Left kidney (tissue), 2 donors: ENCODE data around the gene MIB2. TPM values are rescaled to one million over a fixed set of nuclear protein-coding genes. Genes with fewer than 3 reads are reported as not detected.
A peak's percentile ranks its signal among the peaks of the same experiment; 100 is the strongest.
"Not testable (repeated sequence)": the region's sequence is repeated elsewhere in the genome, so short reads cannot be mapped to it uniquely, and the experiment has no call there.

Experiments
- DNase-seq: peaks from one replicate; pipeline ENCODE4 v3.0.0-alpha.2; 2013
- polyA plus RNA-seq: library from polyadenylated mRNA; unstranded; fragments of 120-200 nt; gene quantifications from one replicate; pipeline ENCODE4 v1.2.1, GENCODE V29; 2013; ENCODE audit not compliant: insufficient read length

The MIB2 gene
- polyA plus RNA-seq, 1 donor: 34.7 TPM

DNA sequence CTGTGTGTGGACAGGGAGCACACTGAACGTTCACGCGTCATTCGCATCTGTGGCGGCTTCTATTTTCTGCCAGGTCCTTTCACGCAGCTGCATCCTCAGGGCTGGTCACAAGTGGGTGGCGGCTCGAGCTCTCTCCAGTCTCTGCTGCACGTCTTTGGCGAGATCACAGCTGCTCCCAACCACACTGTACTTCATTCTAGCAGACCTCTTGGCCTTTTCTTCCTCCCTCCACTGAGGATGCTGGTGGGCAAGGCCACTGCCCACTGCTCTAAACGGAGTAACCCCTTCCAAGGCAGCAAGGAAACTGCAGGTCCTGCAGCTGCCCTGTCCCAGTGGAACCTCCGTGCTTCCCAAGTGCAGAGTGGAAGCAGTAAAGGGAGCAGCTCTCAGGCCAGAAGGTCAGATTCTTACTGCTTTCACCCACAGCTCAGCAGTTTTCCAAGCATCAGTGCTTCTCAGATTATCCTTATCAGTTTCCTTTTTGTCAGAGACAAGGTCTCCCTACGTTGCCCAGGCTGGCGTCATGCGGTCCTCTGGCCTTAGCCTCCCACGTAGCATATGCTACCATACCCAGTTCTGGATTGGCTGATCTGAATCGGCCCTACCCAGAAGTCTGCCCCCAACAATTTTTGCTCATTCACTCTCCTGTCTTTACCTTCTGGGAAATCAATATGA, 32.4 kb downstream of the MIB2 start:
- not testable (repeated sequence) for DNase-seq

DNA sequence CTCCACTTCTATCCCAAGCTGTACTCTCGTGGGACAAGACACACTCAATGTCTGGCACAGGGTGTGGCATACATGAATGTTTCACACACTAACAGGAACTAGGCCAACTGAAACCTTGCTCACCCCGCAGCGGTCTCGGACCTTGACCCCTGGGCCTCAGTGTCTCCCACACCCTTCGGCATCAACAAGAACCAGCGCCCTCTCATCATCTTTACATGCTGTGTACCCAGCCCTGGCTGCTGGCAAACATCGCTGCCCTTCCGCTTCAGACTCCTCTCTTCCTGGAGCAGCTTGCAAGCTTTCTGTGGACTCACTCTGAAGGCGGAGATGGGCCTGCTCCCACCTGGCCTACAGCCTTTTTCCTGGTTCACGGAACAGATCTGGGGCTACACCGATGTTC, 33.0 kb downstream of the MIB2 start:
- DNase-seq: not testable (repeated sequence)

DNA sequence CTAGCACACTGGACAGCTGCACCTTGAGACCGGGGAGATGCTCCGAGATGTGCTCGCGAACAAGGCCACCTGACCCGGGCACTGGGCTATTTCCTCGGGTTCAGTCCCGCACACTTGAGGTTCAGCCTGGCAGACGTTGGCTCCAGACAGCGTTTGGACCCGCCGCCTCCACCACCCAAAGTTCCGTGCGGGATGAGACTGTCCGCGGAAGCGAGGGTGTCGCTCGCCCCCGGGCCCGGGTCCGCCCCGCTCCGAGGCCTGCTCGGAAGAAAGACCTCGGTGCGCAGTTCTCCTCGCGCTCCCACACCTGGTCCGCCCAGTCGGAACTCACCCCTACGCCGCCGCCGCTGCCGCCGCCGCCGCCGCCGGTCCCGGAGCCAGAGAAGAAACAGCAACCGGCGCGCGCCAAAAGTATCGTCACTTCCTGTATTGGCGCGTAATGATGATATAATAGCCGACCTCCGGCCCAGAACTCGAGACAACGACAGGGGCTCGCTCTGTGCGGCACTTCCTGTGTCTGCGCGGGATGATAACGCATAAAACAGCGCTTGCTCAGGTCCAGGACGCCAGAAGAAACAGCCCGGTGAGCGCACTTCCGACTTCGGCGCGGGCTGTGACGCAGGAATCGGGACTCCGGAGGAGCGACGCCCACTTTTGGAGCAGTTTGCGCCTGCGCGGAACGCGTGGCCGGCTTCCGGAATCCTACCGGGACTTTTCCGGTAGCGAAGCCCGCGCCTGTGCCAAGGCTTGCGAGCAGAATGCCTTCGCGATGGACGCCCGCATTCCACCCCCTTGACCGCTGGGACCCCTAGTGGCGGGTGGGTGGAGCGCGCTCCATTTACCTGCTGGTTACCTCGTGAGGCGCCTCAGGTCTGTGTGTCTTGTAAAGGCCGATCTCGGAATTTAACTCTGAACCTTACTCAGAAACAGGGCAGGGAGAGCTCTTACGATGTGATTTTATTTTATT, 43.6 kb downstream of the MIB2 start, which contains the start of gene CDK11B:
Gene CDK11B (minus strand): TSS at position 422 of the 967 bp plus-strand sequence. CDS start 1,519 bp downstream, outside the sequence.
- peak; percentile 95 for DNase-seq

- not testable (repeated sequence) for DNase-seq
Observed at GRCh38 chr1:1662392-1662791, 47.1 kb downstream of the MIB2 start.

GRCh38 chr1:1662830-1663560, 47.7 kb downstream of the MIB2 start:
- DNase-seq: not testable (repeated sequence)

DNA sequence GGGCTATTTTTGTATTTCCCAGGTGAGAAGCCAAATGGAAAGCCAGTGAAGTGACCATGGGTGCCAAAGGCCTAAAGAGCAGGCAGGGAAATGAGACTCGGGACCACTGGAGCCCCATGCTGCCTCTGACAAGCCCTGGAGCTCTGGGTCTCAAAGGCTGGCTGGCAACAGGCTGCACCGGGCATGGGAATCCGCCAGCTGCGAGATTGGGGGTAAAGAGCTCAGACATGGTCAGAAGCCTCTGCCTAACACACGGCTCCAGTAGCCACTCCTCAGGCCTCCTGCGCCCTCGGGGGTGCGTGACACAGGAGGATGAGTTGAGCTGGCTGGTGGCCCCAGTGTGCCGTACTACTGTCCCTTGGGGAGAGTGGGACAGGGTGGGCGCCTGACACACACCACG, 49.0 kb downstream of the MIB2 start:
- not testable (repeated sequence) for DNase-seq

DNA sequence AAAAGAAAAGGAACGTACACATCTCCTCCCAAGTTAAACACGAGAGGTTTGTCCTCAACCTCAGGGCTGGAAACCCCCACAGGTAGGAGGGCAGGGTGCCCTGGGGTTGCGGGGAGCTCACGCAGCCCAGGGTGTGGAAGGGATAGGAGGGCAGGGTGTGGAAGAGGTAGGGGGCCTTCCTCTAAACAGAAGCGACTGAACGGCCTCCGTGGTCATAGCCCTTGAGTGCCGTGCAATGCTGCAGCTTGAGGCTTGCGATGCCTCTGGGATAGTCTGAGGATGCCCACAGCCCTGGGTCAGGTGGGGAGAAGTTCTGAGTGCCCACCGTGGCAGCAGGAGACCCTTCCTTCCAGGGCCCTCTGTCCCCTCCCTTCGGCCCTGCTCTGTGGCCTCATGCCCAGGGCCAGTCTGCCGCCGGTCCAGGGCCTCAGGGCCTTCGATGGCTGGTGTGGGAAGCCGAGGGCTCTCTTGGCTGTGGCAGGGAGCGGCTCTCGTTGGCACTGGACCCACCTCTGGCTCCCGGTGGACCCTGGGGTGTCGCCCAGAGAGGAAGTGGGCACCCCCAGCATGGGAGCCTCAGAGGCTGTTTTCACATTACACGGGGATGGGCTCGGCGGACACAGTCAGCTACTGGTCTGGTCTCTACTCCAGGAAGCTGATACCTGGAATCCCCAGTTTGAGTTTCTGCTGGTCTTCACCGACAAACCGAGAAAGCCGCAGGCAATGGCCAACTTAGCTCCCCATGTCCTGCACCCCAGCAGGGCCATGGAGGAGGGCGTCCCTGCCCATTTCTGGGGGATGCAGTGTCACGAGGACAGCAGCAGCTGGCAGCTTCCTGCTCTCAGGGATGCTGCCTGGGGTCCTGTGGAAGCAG, 49.9 kb downstream of the MIB2 start:
- DNase-seq: no peak

DNA sequence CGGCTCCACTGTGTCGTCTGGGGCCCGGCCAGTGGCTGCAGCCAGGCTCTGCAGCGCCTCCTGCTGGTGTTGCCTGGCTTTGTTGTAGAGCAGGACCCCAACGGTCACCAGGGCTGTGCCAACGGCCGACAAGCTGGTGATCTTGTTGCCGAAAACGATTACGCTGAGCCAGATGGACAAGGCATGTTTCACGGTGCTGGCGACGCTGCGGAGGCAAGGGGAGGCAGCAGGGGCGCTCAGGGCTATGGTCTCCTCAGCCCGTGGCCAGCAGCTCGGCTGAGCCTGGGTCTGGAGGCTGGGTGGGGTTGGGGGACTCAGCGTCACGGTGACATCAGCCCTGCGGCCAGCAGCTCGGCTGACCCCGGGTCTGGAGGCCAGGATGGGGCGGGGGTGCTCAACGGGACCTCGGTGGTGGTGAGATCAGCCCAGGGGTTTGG, 50.5 kb downstream of the MIB2 start:
- no peak for DNase-seq

DNA sequence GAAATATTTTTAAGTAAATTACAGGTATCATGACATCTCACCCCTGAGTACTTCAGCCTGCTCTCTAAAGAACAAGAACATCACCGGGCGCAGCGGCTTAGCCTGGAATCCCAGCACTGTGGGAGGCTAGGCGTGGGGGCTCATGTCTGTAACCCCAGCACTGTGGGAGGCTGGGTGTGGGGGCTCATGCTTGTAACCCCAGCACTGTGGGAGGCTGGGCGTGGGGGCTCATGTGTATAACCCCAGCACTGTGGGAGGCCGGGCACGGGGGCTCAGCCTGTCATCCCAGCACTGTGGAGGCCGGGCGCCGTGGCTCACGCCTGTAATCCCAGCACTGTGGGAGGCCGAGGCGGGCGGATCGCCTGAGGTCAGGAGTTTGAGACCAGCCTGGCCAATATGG, 51.2 kb downstream of the MIB2 start:
- no peak for DNase-seq

DNA sequence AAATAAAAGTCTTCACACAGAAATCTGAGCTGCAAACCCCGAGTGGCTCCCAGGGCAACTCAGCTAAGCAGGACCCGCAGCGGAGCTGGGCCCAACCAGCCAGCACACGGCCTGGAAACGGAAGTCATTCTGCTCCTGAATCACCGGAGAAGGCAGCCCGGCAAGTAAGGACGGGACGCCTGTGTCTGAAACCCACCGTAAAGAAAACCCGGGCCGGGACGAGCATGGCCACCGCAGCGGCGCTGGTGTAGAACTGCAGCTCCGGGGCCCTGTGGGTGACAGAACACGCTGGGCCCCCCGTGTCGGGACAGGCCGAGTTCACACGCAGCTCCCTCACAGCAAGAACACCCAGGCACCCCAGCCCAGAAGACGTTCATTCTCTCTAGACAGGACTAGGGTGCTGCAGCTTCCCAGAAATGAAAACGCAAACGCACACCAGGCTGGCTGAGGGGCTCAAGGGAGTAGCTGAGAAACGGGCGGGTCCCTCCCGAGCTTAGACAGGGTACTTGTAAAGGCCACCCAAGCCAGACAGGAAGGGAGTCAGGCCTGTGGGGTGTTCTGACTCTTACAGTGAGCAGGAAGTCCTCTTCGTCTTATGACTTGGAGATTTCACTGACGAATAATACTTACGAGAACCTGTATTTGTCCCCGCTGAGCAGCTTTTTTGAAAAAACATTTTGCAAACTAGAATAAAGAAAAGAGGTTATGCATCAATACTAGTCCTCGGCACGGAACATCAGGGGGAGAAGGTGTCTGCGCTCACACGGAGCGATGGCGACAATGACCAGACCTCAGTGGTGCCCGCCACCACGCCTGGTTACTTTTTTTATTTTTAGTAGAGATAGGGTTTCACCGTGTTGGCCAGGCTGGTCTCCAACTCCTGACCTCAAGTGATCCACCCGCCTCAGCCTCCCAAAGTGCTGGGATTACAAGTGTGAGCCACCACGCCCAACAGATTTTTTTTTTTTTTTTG, 54.5 kb downstream of the MIB2 start:
- no peak for DNase-seq

GRCh38 chr1:1670866-1671265, 55.6 kb downstream of the MIB2 start:
- DNase-seq: no peak

GRCh38 chr1:1671365-1672119, 56.2 kb downstream of the MIB2 start:
- DNase-seq: no peak

DNA sequence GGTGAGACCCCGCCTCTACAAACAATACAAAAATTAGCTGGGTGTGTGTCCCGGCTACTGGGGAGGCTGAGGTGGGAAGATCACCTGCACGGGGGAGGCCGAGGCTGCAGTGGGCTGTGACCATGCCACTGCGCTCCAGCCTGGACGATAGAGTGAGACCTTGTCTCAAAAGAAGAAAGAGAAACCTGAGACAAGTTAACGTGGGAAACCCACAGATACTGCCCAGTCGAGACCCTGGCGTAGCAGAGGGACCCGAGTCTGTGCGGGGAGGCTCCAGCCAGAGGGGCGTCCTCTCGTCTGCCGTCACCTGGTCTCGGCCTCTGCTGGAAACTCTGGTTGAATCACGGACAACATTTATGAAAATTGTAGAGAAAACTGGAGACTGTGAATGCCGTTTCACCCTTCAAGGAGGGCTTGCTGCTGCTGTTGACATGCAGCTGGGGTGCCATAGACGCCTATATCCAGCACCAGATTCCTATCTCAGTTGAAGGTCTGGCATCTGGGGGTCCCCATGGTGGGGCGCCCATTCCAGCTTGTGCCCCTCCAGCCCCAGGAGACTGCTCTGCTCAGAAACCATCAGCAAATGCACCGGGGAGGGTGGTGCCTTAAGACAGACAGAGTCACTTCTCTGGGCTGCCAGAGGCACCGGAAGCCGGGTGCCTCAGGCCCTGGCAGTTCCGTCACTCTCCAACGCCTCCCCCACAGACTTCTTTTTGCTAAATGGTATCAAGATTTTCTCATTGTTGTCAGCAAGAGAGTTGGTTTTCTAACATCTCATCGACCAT, 57.1 kb downstream of the MIB2 start:
- no peak for DNase-seq

DNA sequence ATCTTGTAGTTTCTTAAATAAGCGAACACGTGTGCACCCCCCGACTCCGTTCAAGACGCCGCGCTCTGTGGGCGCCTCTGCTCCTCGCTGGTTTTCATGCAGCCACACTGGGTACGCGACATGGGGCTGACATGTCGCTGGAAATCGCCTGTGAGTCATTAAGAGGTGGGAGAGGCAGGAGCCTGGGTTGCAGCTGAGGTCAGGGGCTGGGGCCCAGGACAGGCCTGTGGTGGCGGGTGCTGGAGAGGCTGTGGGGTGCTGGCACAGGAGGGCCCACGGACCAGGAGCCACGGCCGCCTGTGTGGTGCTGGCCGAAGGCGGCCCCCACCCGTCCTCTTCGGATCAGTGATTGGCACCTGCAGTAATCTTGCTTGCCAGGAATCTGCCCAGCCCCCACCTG, 59.5 kb downstream of the MIB2 start:
- not testable (repeated sequence) for DNase-seq

DNA sequence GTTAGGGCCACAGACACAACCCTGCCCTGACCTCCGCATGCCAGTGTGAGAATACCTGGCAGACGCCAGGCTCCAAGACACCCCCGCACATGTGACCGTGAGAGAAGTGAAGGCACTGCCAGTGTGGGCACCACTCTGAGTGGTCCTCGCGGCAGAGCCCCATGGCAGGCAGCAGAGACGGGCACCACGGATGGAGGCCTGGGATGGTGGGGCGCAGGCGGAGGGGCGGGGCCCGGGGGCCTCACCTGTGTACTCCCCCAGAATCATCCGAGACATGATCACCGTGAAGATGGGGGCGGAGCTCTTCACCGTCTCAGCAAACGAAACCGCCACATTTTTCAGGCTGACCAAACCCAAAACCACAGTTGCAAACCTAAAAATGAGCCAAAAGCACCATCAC, 59.9 kb downstream of the MIB2 start:
- DNase-seq: not testable (repeated sequence)

DNA sequence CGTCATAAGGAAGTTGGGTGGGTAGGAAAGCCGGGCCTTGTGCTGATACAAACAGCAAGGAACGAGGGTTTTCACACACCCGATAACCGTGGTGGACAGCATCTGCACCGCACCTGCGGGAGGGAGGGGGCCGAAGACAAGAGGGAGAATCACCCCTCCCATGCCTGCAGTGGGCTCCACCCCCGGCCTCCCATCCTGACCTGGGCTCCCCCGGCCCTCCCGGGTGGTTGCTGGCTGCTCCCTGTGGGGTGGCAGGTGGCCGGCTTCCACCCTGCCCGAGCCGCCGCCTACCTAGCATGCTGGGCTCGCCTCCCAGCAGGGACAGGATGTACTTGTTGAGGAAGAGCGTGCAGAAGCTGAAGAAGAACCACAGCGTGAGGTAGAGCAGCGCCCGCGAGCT, 60.8 kb downstream of the MIB2 start:
- not testable (repeated sequence) for DNase-seq

- DNase-seq: no peak
Observed at GRCh38 chr1:1677718-1678580, 62.6 kb downstream of the MIB2 start.
